HG03064 (cell line): ENCODE measurements around the gene NLRP1.

Source experiments
- ATAC-seq: cut with Tn5 transposase; IDR thresholded peaks from one replicate; pipeline ENCODE4 v1.9.1; 2021; ENCODE audit warnings: low read depth; ENCODE audit not compliant: unreplicated experiment

Gene NLRP1

GRCh38 chr17:5485270-5486205 is 98.8 kb downstream of the NLRP1 start, which contains the start of gene DERL2:
TSS of gene DERL2 (minus strand) at chr17:5486178. CDS start at chr17:5486161, 17 bp downstream.
- peak; percentile 25 for ATAC-seq

GRCh38 chr17:5481451-5481850 is 102.9 kb downstream of the NLRP1 start:
- no peak for ATAC-seq

GRCh38 chr17:5480962-5481361 is 103.3 kb downstream of the NLRP1 start:
- ATAC-seq: no peak

- no peak for ATAC-seq
Measured at GRCh38 chr17:5478992-5479391, 105.3 kb downstream of the NLRP1 start.

- no peak for ATAC-seq
Measured at GRCh38 chr17:5473906-5474305, 110.4 kb downstream of the NLRP1 start.

GRCh38 chr17:5472511-5472910 is 111.8 kb downstream of the NLRP1 start:
- no peak for ATAC-seq

GRCh38 chr17:5468075-5468473 is 116.2 kb downstream of the NLRP1 start:
- ATAC-seq: no peak

- no peak for ATAC-seq
Measured at GRCh38 chr17:5467416-5467815, 116.9 kb downstream of the NLRP1 start.

- ATAC-seq: no peak
Measured at GRCh38 chr17:5466295-5466694, 118.0 kb downstream of the NLRP1 start.

GRCh38 chr17:5464717-5465507 is 119.4 kb downstream of the NLRP1 start:
- no peak for ATAC-seq
